Loucy (cell line): Measurements from ENCODE around the gene GLRA3.

Experiments
- H2AFZ ChIP-seq: fragments of 200-600 bp; sonication (generic); 2 replicates; pipeline ENCODE4 v1.6.0; 2016; ENCODE audit warnings: antibody characterized with exemption, mild to moderate bottlenecking, low read length, moderate library complexity
- H3F3A ChIP-seq: fragments of 200-600 bp; 2 replicates; pipeline ENCODE4 v1.6.0; 2016; ENCODE audit warnings: antibody characterized with exemption, low read depth, mild to moderate bottlenecking
- H3K27me3 ChIP-seq: fragments of 200-600 bp; sonication (generic); 2 replicates; pipeline ENCODE4 v1.6.1; 2014; ENCODE audit warnings: low read length, mild to moderate bottlenecking; ENCODE audit not compliant: insufficient read depth, poor library complexity, severe bottlenecking
- H3K36me3 ChIP-seq: fragments of 200-600 bp; sonication (generic); 2 replicates; pipeline ENCODE4 v1.6.1; 2016; ENCODE audit warnings: low read length; ENCODE audit not compliant: insufficient read depth
- H3K4me1 ChIP-seq: fragments of 200-600 bp; sonication (generic); 2 replicates; pipeline ENCODE4 v1.5.1; 2014; ENCODE audit warnings: low read length, mild to moderate bottlenecking; ENCODE audit not compliant: insufficient read depth, poor library complexity, severe bottlenecking
- H3K4me2 ChIP-seq: fragments of 200-600 bp; sonication (generic); 2 replicates; pipeline ENCODE4 v1.6.0; 2014; ENCODE audit warnings: antibody characterized with exemption, low read length, low read depth, mild to moderate bottlenecking; ENCODE audit not compliant: poor library complexity, severe bottlenecking
- H3K4me3 ChIP-seq: fragments of 200-600 bp; sonication (generic); 2 replicates; pipeline ENCODE4 v1.5.1; 2014; ENCODE audit warnings: low read length, mild to moderate bottlenecking, mixed read lengths; ENCODE audit not compliant: poor library complexity, severe bottlenecking
- H3K79me2 ChIP-seq: fragments of 200-600 bp; sonication (generic); 2 replicates; pipeline ENCODE4 v1.6.1; 2014; ENCODE audit warnings: low read length; ENCODE audit not compliant: insufficient read depth
- H3K9ac ChIP-seq: fragments of 200-600 bp; sonication (generic); 2 replicates; pipeline ENCODE4 v1.6.0; 2014; ENCODE audit warnings: mild to moderate bottlenecking, low read depth, low read length, moderate library complexity; ENCODE audit not compliant: poor library complexity, severe bottlenecking
- H3K9me2 ChIP-seq: fragments of 200-600 bp; sonication (generic); replicated peaks from 2 replicates; pipeline ENCODE4 v1.6.1; 2016; ENCODE audit warnings: low read depth, low read length, mixed read lengths
- H3K9me3 ChIP-seq: fragments of 200-600 bp; sonication (generic); 2 replicates; pipeline ENCODE4 v1.6.1; 2014; ENCODE audit warnings: mild to moderate bottlenecking, antibody characterized with exemption, low read length, low read depth; ENCODE audit not compliant: insufficient read depth
- H4K20me1 ChIP-seq: fragments of 200-600 bp; sonication (generic); 2 replicates; pipeline ENCODE4 v1.6.0; 2014; ENCODE audit warnings: antibody characterized with exemption, low read length, mild to moderate bottlenecking; ENCODE audit not compliant: insufficient read depth, poor library complexity, severe bottlenecking
- EZH2phosphoT487 ChIP-seq: fragments of 200-600 bp; IDR thresholded peaks from 2 replicates; pipeline ENCODE4 v1.6.1; 2018; ENCODE audit warnings: antibody characterized with exemption, mild to moderate bottlenecking, moderate library complexity, borderline replicate concordance
- TF ChIP-seq, protein P1 (sequence below): fragments of 200-600 bp; sonication (generic); conservative IDR thresholded peaks from 2 replicates; pipeline ENCODE4 v1.5.1; 2014; ENCODE audit warnings: mild to moderate bottlenecking, antibody characterized with exemption, low read length

GLRA3 gene

GRCh38 chr4:174855050-174855449 is 26.0 kb upstream of the GLRA3 start:
- no peaks in the 10 kb centered on the region for H3K9me2 ChIP-seq
- no peaks in the 10 kb centered on the region for H3K27me3 ChIP-seq
- no peak overlapping the region for H3K4me3 ChIP-seq
- no peaks in the 10 kb centered on the region for H4K20me1 ChIP-seq
- H2AFZ ChIP-seq = no peak overlapping the region
- no peaks in the 10 kb centered on the region for H3K4me1 ChIP-seq
- no peaks in the 10 kb centered on the region for H3F3A ChIP-seq
- TF ChIP-seq EZH2phosphoT487 = no peak
- TF ChIP-seq, protein P1, sequence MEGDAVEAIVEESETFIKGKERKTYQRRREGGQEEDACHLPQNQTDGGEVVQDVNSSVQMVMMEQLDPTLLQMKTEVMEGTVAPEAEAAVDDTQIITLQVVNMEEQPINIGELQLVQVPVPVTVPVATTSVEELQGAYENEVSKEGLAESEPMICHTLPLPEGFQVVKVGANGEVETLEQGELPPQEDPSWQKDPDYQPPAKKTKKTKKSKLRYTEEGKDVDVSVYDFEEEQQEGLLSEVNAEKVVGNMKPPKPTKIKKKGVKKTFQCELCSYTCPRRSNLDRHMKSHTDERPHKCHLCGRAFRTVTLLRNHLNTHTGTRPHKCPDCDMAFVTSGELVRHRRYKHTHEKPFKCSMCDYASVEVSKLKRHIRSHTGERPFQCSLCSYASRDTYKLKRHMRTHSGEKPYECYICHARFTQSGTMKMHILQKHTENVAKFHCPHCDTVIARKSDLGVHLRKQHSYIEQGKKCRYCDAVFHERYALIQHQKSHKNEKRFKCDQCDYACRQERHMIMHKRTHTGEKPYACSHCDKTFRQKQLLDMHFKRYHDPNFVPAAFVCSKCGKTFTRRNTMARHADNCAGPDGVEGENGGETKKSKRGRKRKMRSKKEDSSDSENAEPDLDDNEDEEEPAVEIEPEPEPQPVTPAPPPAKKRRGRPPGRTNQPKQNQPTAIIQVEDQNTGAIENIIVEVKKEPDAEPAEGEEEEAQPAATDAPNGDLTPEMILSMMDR = no peak
- H3K9ac ChIP-seq = no peak overlapping the region
- H3K4me2 ChIP-seq = no peak overlapping the region
- no peaks in the 10 kb centered on the region for H3K79me2 ChIP-seq
- H3K9me3 ChIP-seq = no peaks in the 10 kb centered on the region
- no peaks in the 10 kb centered on the region for H3K36me3 ChIP-seq

- Histone ChIP-seq H3K4me1 (no peaks in the 10 kb centered on the region), H3K4me3 (no peak overlapping the region), H3K36me3 (no peaks in the 10 kb centered on the region), H3K9me3 (no peaks in the 10 kb centered on the region), H4K20me1 (no peaks in the 10 kb centered on the region), H3K79me2 (no peaks in the 10 kb centered on the region), H3K4me2 (no peak overlapping the region), H2AFZ (no peak overlapping the region), H3F3A (no peaks in the 10 kb centered on the region), H3K27me3 (no peaks in the 10 kb centered on the region), H3K9me2 (no peaks in the 10 kb centered on the region), H3K9ac (no peak overlapping the region)
- TF ChIP-seq, protein P1 = no peak
- no peak for TF ChIP-seq EZH2phosphoT487
Measured at GRCh38 chr4:174853629-174854028, 24.6 kb upstream of the GLRA3 start.

GRCh38 chr4:174848596-174848995 is 19.5 kb upstream of the GLRA3 start:
- Histone ChIP-seq H3K4me3 (no peak overlapping the region), H3K4me1 (no peaks in the 10 kb centered on the region), H3K9me2 (no peaks in the 10 kb centered on the region), H3K4me2 (no peak overlapping the region), H3K9ac (no peak overlapping the region), H3K79me2 (no peaks in the 10 kb centered on the region), H3F3A (no peaks in the 10 kb centered on the region), H3K27me3 (no peaks in the 10 kb centered on the region), H3K9me3 (no peaks in the 10 kb centered on the region), H4K20me1 (no peaks in the 10 kb centered on the region), H3K36me3 (no peaks in the 10 kb centered on the region), H2AFZ (no peak overlapping the region)
- no peak for TF ChIP-seq EZH2phosphoT487
- TF ChIP-seq, protein P1 = no peak
